ENCODE data around the gene GABRB1.

GRCh38 chr4:47135210-47135609 lies 103.8 kb downstream of the GABRB1 start:
- TF ChIP-seq CTCF (IDR thresholded peaks at IDR 0.05) (no peak), EZH2 (IDR thresholded peaks at IDR 0.05; ENCODE audit: borderline replicate concordance, insufficient read depth, low read depth, low read length, poor library complexity, severe bottlenecking) (no peak)

All from B cell (primary cell).